Keratinocyte (primary cell): ENCODE results near the gene FAM120A. TPM values are rescaled to one million over a fixed set of nuclear protein-coding genes. Genes with fewer than 3 reads are reported as not detected.

ENCODE experiments used
- DNase-seq: peaks from one replicate; pipeline ENCODE4 v3.0.0-alpha.2; 2011; ENCODE audit warnings: low read depth, missing footprints, low spot score
- FAIRE-seq: peaks from 2 replicates; lab custom pipeline; 2011; peaks lifted over from hg19 to GRCh38; lab: Jason Lieb, UNC
- H2AFZ ChIP-seq: 2 replicates; pipeline ENCODE4 v1.6.0; 2012; ENCODE audit warnings: low read length, control low read depth, inconsistent platforms; ENCODE audit not compliant: control insufficient read depth
- H3K27ac ChIP-seq: 2 replicates; pipeline ENCODE4 v1.5.1; 2011; ENCODE audit warnings: low read length; ENCODE audit not compliant: control insufficient read depth, insufficient read depth
- H3K27me3 ChIP-seq: 3 replicates; pipeline ENCODE4 v1.6.0; 2011; ENCODE audit warnings: low read length; ENCODE audit not compliant: control insufficient read depth, insufficient read depth; ENCODE audit errors: extremely low read depth
- H3K36me3 ChIP-seq, 2 experiments: 2 replicates in 1 of 2; 3 replicates in 1 of 2; pipeline ENCODE4 v1.5.1; 2011; ENCODE audit warnings: low read length in 2 of 2, mild to moderate bottlenecking in 1 of 2; ENCODE audit not compliant: control insufficient read depth in 2 of 2, insufficient read depth in 2 of 2; ENCODE audit errors: extremely low read depth in 1 of 2
- H3K4me1 ChIP-seq: 3 replicates; pipeline ENCODE4 v1.5.1; 2011; ENCODE audit warnings: low read length; ENCODE audit not compliant: control insufficient read depth, insufficient read depth; ENCODE audit errors: extremely low read depth
- H3K4me2 ChIP-seq: 3 replicates; pipeline ENCODE4 v1.6.0; 2011; ENCODE audit warnings: low read depth, low read length; ENCODE audit not compliant: control insufficient read depth, insufficient read depth; ENCODE audit errors: extremely low read depth
- H3K4me3 ChIP-seq, 3 experiments: fragments of 200-600 bp in 1 of 3; sonication (generic) in 1 of 3; 2 replicates in 2 of 3; 3 replicates in 1 of 3; pipeline ENCODE4 v1.5.1; 2011 to 2016; ENCODE audit warnings: low read length in 3 of 3, mild to moderate bottlenecking in 3 of 3, control low read depth in 2 of 3, inconsistent platforms in 1 of 3, low read depth in 1 of 3, mixed read lengths in 1 of 3, mixed run types in 1 of 3, moderate library complexity in 1 of 3; ENCODE audit not compliant: control insufficient read depth in 2 of 3, insufficient read depth in 2 of 3; ENCODE audit errors: extremely low read depth in 1 of 3
- H3K79me2 ChIP-seq: 2 replicates; pipeline ENCODE4 v1.6.0; 2012; ENCODE audit warnings: low read length; ENCODE audit not compliant: control insufficient read depth, insufficient read depth
- H3K9ac ChIP-seq: 3 replicates; pipeline ENCODE4 v1.6.0; 2011; ENCODE audit warnings: low read length; ENCODE audit not compliant: control insufficient read depth, insufficient read depth; ENCODE audit errors: extremely low read depth
- H3K9me1 ChIP-seq: 3 replicates; pipeline ENCODE4 v1.6.0; 2011; ENCODE audit warnings: low read length; ENCODE audit not compliant: control insufficient read depth, insufficient read depth; ENCODE audit errors: extremely low read depth
- H3K9me3 ChIP-seq: 2 replicates; pipeline ENCODE4 v1.5.1; 2012; ENCODE audit warnings: low read depth, low read length; ENCODE audit not compliant: control insufficient read depth
- H4K20me1 ChIP-seq: 3 replicates; pipeline ENCODE4 v1.6.0; 2011; ENCODE audit warnings: low read length; ENCODE audit not compliant: control insufficient read depth, insufficient read depth; ENCODE audit errors: extremely low read depth
- CTCF ChIP-seq, 3 experiments: IDR thresholded peaks in 1 of 3; conservative IDR thresholded peaks in 1 of 3; optimal IDR thresholded peaks in 1 of 3; 2 replicates in 2 of 3; 3 replicates in 1 of 3; pipeline versions ENCODE3 to v1.5.1; 2011; ENCODE audit warnings: low read length in 3 of 3, mild to moderate bottlenecking in 3 of 3, moderate library complexity in 2 of 3, control low read depth in 1 of 3, inconsistent platforms in 1 of 3; ENCODE audit not compliant: insufficient read depth in 2 of 3; ENCODE audit errors: extremely low read depth in 1 of 3
- EZH2 ChIP-seq: IDR thresholded peaks from one replicate; pipeline ENCODE4 v1.6.1; 2012; ENCODE audit warnings: inconsistent platforms, mild to moderate bottlenecking, low read length, moderate library complexity
- dilution Hi-C: fragments of 300-500 bp; cut with MboI; formaldehyde crosslinking; loops from one replicate; pipeline ENCODE4 v1.7.0; 2020; ENCODE audit warnings: low sequenced_read_pairs; ENCODE audit not compliant: extremely low pct_ligation_motif_present
- polyA plus RNA-seq, 5 experiments: library from polyadenylated mRNA; depleted of rRNA in 3 of 5; stranded (reverse) in 3 of 5; stranded (forward) in 1 of 5; unstranded in 1 of 5; fragments of >200 nt; gene quantifications; 1 replicate in 1 of 5; 2 replicates in 3 of 5; 3 replicates in 1 of 5; pipeline versions ENCODE4 v1.2.1 to v1.2.3, GENCODE V29; 2011 to 2012; ENCODE audit warnings: missing spikeins in 2 of 5, low read depth in 1 of 5, low replicate concordance in 1 of 5

Gene FAM120A
- polyA plus RNA-seq, 1 donor (not counting 4 experiments of a cell fraction or from before 2014, with no cell fraction given) = 79.2 TPM

GRCh38 chr9:93479726-93480125 lies 28.2 kb downstream of the FAM120A start:
- Histone ChIP-seq H3K9me3 (no peaks in the 10 kb centered on the region), H3K27me3 (no peaks in the 10 kb centered on the region), H3K4me3 (no peak overlapping the region), H3K36me3 (peaks cover 7 to 15% of the 10 kb centered on the region in 2 experiments), H3K4me2 (no peak overlapping the region), H4K20me1 (peaks cover 6% of the 10 kb centered on the region), H3K9ac (no peak overlapping the region), H3K27ac (no peak overlapping the region), H2AFZ (no peak overlapping the region), H3K4me1 (no peaks in the 10 kb centered on the region), H3K9me1 (no peaks in the 10 kb centered on the region), H3K79me2 (peaks cover 73% of the 10 kb centered on the region)
- TF ChIP-seq EZH2 (no peak), CTCF (optimal IDR thresholded peaks at IDR 0.05 in 1 of 3, IDR thresholded peaks at IDR 0.05 in 1 of 3, conservative IDR thresholded peaks at IDR 0.05 in 1 of 3; ENCODE audit: extremely low read depth in 1 of 3, insufficient read depth in 2 of 3, low read length in 3 of 3) (no peak)
- DNase-seq (no peak), FAIRE-seq (no peak)
- dilution Hi-C loops = no loop called here

- dilution Hi-C loops = no loop called here
- FAIRE-seq (no peak), DNase-seq (no peak)
- H3K27ac ChIP-seq = no peak overlapping the region
- no peak overlapping the region for H3K4me3 ChIP-seq
- peaks cover 73% of the 10 kb centered on the region for H3K79me2 ChIP-seq
- peaks cover 6% of the 10 kb centered on the region for H4K20me1 ChIP-seq
- H3K9me1 ChIP-seq = no peaks in the 10 kb centered on the region
- no peak overlapping the region for H2AFZ ChIP-seq
- no peaks in the 10 kb centered on the region for H3K27me3 ChIP-seq
- no peaks in the 10 kb centered on the region for H3K9me3 ChIP-seq
- H3K9ac ChIP-seq = no peak overlapping the region
- peaks cover 12 to 17% of the 10 kb centered on the region in 2 experiments for H3K36me3 ChIP-seq
- H3K4me2 ChIP-seq = no peak overlapping the region
- no peaks in the 10 kb centered on the region for H3K4me1 ChIP-seq
- TF ChIP-seq CTCF (optimal IDR thresholded peaks at IDR 0.05 in 1 of 3, IDR thresholded peaks at IDR 0.05 in 1 of 3, conservative IDR thresholded peaks at IDR 0.05 in 1 of 3; ENCODE audit: extremely low read depth in 1 of 3, insufficient read depth in 2 of 3, low read length in 3 of 3) = no peak
- TF ChIP-seq EZH2 = no peak
Observed at GRCh38 chr9:93480262-93480661, 28.8 kb downstream of the FAM120A start.
